Panc1 (cell line): ENCODE data around the gene ELMO1. TPM values are rescaled to one million over a fixed set of nuclear protein-coding genes. Genes with fewer than 3 reads are reported as not detected.
A peak's percentile ranks its signal among the peaks of the same experiment; 100 is the strongest.

ENCODE experiments used
- ATAC-seq: fragments of 200-7000 bp; cut with Tn5 transposase; 2 replicates; pipeline ENCODE4 v1.9.1; 2020; ENCODE audit warnings: mild to moderate bottlenecking, moderate library complexity
- BruUV-seq: library from RNA; stranded (reverse); fragments of 400-500 nt; replicated peaks from 2 replicates; lab custom pipeline; 2021; lab: Mats Ljungman, UMichigan
- CTCF ChIA-PET: fragments of 300-600 bp; sonication (Branson Sonifier 250); formaldehyde crosslinking; loops from one replicate; lab custom pipeline; 2022; ENCODE audit warnings: antibody characterized with exemption; lab: Charles Lee
- POLR2A ChIA-PET: fragments of 300-600 bp; sonication (Branson Sonifier 250); formaldehyde crosslinking; loops from one replicate; lab custom pipeline; 2022; ENCODE audit warnings: antibody characterized with exemption; lab: Charles Lee
- DNase-seq: peaks from one replicate; pipeline ENCODE4 v3.0.0-alpha.2; 2010; ENCODE audit warnings: low read depth, low spot score
- H3K27ac ChIP-seq: 2 replicates; pipeline ENCODE4 v1.5.1; 2011; ENCODE audit warnings: mild to moderate bottlenecking, low read length, inconsistent platforms
- H3K27me3 ChIP-seq: fragments of 200-500 bp; sonication (Bioruptor generic); 2 replicates; pipeline ENCODE4 v1.6.0; 2014; ENCODE audit warnings: low read length, inconsistent platforms; ENCODE audit not compliant: control insufficient read depth, insufficient read depth
- H3K36me3 ChIP-seq: fragments of 200-500 bp; sonication (Bioruptor generic); 2 replicates; pipeline ENCODE4 v1.5.1; 2014; ENCODE audit warnings: inconsistent platforms, mild to moderate bottlenecking, low read length, moderate library complexity; ENCODE audit not compliant: control insufficient read depth, insufficient read depth
- H3K4me1 ChIP-seq: 2 replicates; pipeline ENCODE4 v1.5.1; 2011; ENCODE audit warnings: inconsistent platforms, mild to moderate bottlenecking, low read length, moderate library complexity; ENCODE audit not compliant: control insufficient read depth, insufficient read depth
- H3K4me3 ChIP-seq, 2 experiments: 2 replicates each; pipeline ENCODE4 v1.5.1; 2011 to 2012; ENCODE audit warnings: low read depth in 2 of 2, low read length in 2 of 2, mild to moderate bottlenecking in 2 of 2, inconsistent platforms in 1 of 2, moderate library complexity in 1 of 2
- H3K9me3 ChIP-seq: fragments of 200-500 bp; sonication (Bioruptor generic); 2 replicates; pipeline ENCODE4 v1.5.1; 2014; ENCODE audit warnings: low read depth, mild to moderate bottlenecking, inconsistent platforms, low read length, moderate library complexity; ENCODE audit not compliant: control insufficient read depth, insufficient read depth
- POLR2AphosphoS5 ChIP-seq: IDR thresholded peaks from 2 replicates; pipeline ENCODE4 v1.6.1; 2012; ENCODE audit warnings: mild to moderate bottlenecking, low read depth, low read length, moderate library complexity
- SIN3A ChIP-seq: IDR thresholded peaks from 2 replicates; pipeline ENCODE4 v1.6.1; 2012; ENCODE audit warnings: low read depth, mild to moderate bottlenecking, low read length, moderate library complexity, borderline replicate concordance; ENCODE audit not compliant: insufficient read depth
- TCF7L2 ChIP-seq: IDR thresholded peaks from 2 replicates; pipeline ENCODE4 v1.6.1; 2011; ENCODE audit warnings: mild to moderate bottlenecking, low read depth, low read length, inconsistent platforms
- in situ Hi-C: cut with HindIII; loops from 2 replicates; pipeline ENCODE4 v1.10.0; 2016; ENCODE audit warnings: low sequenced_read_pairs, low pct_unique_long_range_greater_than_20kb
- intact Hi-C: fragments of 100-400 bp; cut with micrococcal nuclease; formaldehyde crosslinking; loops from one replicate; pipeline ENCODE4 v1.10.0; 2022; ENCODE audit not compliant: unreplicated experiment
- total RNA-seq: library from RNA; stranded (reverse); gene quantifications from one replicate; pipeline ENCODE4 v1.2.1, GENCODE V29; 2021; ENCODE audit not compliant: unreplicated experiment
- TF ChIP-seq, protein P1 (sequence below), 2 experiments: IDR thresholded peaks; 2 replicates each; pipeline ENCODE4 v1.6.1; 2011 to 2012; ENCODE audit warnings: low read depth in 2 of 2, control low read depth in 1 of 2, low read length in 1 of 2, mild to moderate bottlenecking in 1 of 2, moderate library complexity in 1 of 2; ENCODE audit not compliant: insufficient read depth in 1 of 2
- TF ChIP-seq, protein P2 (sequence below): fragments of 450-650 bp; IDR thresholded peaks from 2 replicates; pipeline ENCODE4 v1.5.1; 2017; ENCODE audit warnings: mild to moderate bottlenecking

Gene ELMO1
- total RNA-seq, 1 experiment from 2014 or later: 0.80 TPM

DNA sequence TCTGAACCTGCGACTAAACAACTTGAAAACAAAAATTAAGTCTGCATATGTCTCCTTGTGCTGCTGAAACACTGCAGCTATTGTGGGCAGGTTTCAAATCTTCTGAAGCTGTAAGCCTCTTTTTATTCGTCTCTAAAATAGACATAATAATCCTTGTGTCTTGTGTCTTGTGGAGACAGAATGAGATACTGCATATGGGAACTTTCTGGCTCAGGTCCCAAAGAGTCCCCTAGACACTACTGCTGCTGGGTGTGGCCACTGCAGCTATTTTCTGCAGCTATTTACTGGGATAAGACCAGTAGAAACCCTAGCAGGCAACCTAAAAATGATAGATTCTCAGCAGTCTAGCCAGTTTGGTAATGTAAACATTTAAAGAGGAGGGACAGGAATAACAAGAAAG lies 252.0 kb downstream of the ELMO1 start:
- Histone ChIP-seq H3K9me3 (no peaks in the 10 kb centered on the region), H3K36me3 (no peaks in the 10 kb centered on the region), H3K4me1 (peaks cover 21% of the 10 kb centered on the region), H3K27ac (no peak overlapping the region; the same call in 1 of the 2 replicates), H3K4me3 (no peak overlapping the region), H3K27me3 (no peaks in the 10 kb centered on the region)
- DNase-seq: no peak
- ChIA-PET POLR2A (no interaction called here), CTCF (interaction anchor here (0.8 to 1.3 kb wide), 4 partner anchors 8 to 709 kb away, joined by 3 to 6 read pairs (median 5); no protein-coding TSS in a partner anchor)
- in situ Hi-C loops (loop anchor here (25.0 kb wide), 1 partner anchor 709 kb away; no protein-coding TSS in a partner anchor), intact Hi-C loops (no loop called here)
- BruUV-seq: no TSS peak
- TF ChIP-seq POLR2AphosphoS5 (no peak), TCF7L2 (no peak), SIN3A (no peak)
- TF ChIP-seq, protein P1, sequence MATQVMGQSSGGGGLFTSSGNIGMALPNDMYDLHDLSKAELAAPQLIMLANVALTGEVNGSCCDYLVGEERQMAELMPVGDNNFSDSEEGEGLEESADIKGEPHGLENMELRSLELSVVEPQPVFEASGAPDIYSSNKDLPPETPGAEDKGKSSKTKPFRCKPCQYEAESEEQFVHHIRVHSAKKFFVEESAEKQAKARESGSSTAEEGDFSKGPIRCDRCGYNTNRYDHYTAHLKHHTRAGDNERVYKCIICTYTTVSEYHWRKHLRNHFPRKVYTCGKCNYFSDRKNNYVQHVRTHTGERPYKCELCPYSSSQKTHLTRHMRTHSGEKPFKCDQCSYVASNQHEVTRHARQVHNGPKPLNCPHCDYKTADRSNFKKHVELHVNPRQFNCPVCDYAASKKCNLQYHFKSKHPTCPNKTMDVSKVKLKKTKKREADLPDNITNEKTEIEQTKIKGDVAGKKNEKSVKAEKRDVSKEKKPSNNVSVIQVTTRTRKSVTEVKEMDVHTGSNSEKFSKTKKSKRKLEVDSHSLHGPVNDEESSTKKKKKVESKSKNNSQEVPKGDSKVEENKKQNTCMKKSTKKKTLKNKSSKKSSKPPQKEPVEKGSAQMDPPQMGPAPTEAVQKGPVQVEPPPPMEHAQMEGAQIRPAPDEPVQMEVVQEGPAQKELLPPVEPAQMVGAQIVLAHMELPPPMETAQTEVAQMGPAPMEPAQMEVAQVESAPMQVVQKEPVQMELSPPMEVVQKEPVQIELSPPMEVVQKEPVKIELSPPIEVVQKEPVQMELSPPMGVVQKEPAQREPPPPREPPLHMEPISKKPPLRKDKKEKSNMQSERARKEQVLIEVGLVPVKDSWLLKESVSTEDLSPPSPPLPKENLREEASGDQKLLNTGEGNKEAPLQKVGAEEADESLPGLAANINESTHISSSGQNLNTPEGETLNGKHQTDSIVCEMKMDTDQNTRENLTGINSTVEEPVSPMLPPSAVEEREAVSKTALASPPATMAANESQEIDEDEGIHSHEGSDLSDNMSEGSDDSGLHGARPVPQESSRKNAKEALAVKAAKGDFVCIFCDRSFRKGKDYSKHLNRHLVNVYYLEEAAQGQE (IDR thresholded peaks at IDR 0.05; ENCODE audit: insufficient read depth in 1 of 2, low read depth in 2 of 2, low read length in 1 of 2): no peak
- TF ChIP-seq, protein P2, sequence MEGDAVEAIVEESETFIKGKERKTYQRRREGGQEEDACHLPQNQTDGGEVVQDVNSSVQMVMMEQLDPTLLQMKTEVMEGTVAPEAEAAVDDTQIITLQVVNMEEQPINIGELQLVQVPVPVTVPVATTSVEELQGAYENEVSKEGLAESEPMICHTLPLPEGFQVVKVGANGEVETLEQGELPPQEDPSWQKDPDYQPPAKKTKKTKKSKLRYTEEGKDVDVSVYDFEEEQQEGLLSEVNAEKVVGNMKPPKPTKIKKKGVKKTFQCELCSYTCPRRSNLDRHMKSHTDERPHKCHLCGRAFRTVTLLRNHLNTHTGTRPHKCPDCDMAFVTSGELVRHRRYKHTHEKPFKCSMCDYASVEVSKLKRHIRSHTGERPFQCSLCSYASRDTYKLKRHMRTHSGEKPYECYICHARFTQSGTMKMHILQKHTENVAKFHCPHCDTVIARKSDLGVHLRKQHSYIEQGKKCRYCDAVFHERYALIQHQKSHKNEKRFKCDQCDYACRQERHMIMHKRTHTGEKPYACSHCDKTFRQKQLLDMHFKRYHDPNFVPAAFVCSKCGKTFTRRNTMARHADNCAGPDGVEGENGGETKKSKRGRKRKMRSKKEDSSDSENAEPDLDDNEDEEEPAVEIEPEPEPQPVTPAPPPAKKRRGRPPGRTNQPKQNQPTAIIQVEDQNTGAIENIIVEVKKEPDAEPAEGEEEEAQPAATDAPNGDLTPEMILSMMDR: no peak
- no peak for ATAC-seq

- TF ChIP-seq, protein P2: no peak
- no peak for TF ChIP-seq TCF7L2
- no peak for TF ChIP-seq POLR2AphosphoS5
- no peak for TF ChIP-seq SIN3A
- TF ChIP-seq, protein P1 (IDR thresholded peaks at IDR 0.05; ENCODE audit: insufficient read depth in 1 of 2, low read depth in 2 of 2, low read length in 1 of 2): no peak
- H3K9me3 ChIP-seq: no peaks in the 10 kb centered on the region
- H3K4me1 ChIP-seq: peaks cover 15% of the 10 kb centered on the region
- intact Hi-C loops: no loop called here
- DNase-seq (no peak), ATAC-seq (no peak)
- H3K27ac ChIP-seq: peak overlapping the region; percentile 23; the same call in 1 of the 2 replicates
- no TSS peak for BruUV-seq
- no peak overlapping the region for H3K4me3 ChIP-seq
- in situ Hi-C loops: loop anchor here (25.0 kb wide), 1 partner anchor 708 kb away; no protein-coding TSS in a partner anchor
- no peaks in the 10 kb centered on the region for H3K27me3 ChIP-seq
- H3K36me3 ChIP-seq: no peaks in the 10 kb centered on the region
- CTCF ChIA-PET: interaction anchor here (1.0 kb wide), 1 partner anchor 9 kb away, joined by 3 read pairs; no protein-coding TSS in a partner anchor
- POLR2A ChIA-PET: no interaction called here
Observed at GRCh38 chr7:37195388-37195787, 253.3 kb downstream of the ELMO1 start.
